ENCODE measurements around the gene GTF2IRD2.
"Not testable (repeated sequence)": the region's sequence is repeated elsewhere in the genome, so short reads cannot be mapped to it uniquely, and the experiment has no call there.

- TF ChIP-seq, protein P1, sequence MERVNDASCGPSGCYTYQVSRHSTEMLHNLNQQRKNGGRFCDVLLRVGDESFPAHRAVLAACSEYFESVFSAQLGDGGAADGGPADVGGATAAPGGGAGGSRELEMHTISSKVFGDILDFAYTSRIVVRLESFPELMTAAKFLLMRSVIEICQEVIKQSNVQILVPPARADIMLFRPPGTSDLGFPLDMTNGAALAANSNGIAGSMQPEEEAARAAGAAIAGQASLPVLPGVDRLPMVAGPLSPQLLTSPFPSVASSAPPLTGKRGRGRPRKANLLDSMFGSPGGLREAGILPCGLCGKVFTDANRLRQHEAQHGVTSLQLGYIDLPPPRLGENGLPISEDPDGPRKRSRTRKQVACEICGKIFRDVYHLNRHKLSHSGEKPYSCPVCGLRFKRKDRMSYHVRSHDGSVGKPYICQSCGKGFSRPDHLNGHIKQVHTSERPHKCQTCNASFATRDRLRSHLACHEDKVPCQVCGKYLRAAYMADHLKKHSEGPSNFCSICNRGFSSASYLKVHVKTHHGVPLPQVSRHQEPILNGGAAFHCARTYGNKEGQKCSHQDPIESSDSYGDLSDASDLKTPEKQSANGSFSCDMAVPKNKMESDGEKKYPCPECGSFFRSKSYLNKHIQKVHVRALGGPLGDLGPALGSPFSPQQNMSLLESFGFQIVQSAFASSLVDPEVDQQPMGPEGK (CRISPR knock-in tag; IDR thresholded peaks at IDR 0.05; ENCODE audit: borderline replicate concordance), result not testable (repeated sequence)
- TF ChIP-seq, protein P2, sequence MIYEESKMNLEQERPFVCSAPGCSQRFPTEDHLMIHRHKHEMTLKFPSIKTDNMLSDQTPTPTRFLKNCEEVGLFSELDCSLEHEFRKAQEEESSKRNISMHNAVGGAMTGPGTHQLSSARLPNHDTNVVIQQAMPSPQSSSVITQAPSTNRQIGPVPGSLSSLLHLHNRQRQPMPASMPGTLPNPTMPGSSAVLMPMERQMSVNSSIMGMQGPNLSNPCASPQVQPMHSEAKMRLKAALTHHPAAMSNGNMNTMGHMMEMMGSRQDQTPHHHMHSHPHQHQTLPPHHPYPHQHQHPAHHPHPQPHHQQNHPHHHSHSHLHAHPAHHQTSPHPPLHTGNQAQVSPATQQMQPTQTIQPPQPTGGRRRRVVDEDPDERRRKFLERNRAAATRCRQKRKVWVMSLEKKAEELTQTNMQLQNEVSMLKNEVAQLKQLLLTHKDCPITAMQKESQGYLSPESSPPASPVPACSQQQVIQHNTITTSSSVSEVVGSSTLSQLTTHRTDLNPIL (CRISPR knock-in tag; IDR thresholded peaks at IDR 0.05; ENCODE audit: low read depth), result not testable (repeated sequence)
- TF ChIP-seq ZFP30 (CRISPR knock-in tag; IDR thresholded peaks at IDR 0.05); ESRRG (CRISPR knock-in tag; IDR thresholded peaks at IDR 0.05); GLIS3 (CRISPR knock-in tag; IDR thresholded peaks at IDR 0.05); TOX (CRISPR knock-in tag; IDR thresholded peaks at IDR 0.05; ENCODE audit: borderline replicate concordance); ZNF70 (CRISPR knock-in tag; IDR thresholded peaks at IDR 0.05); TSHZ2 (CRISPR knock-in tag; IDR thresholded peaks at IDR 0.05); RARB (CRISPR knock-in tag; IDR thresholded peaks at IDR 0.05); ARNTL (CRISPR knock-in tag; IDR thresholded peaks at IDR 0.05; ENCODE audit: borderline replicate concordance, low read depth): not testable (repeated sequence)
- TF ChIP-seq, protein P3, sequence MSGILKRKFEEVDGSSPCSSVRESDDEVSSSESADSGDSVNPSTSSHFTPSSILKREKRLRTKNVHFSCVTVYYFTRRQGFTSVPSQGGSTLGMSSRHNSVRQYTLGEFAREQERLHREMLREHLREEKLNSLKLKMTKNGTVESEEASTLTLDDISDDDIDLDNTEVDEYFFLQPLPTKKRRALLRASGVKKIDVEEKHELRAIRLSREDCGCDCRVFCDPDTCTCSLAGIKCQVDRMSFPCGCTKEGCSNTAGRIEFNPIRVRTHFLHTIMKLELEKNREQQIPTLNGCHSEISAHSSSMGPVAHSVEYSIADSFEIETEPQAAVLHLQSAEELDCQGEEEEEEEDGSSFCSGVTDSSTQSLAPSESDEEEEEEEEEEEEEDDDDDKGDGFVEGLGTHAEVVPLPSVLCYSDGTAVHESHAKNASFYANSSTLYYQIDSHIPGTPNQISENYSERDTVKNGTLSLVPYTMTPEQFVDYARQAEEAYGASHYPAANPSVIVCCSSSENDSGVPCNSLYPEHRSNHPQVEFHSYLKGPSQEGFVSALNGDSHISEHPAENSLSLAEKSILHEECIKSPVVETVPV (CRISPR knock-in tag; IDR thresholded peaks at IDR 0.05), result not testable (repeated sequence)
Measured at GRCh38 chr7:74756673-74757072, 94.7 kb downstream of the GTF2IRD2 start.

All from SK-N-SH treated with all-trans-retinoic acid at 6 μM for 48 hours (cell line).